Thyroid gland (tissue), 4 donors: ENCODE data around the gene SYTL3. TPM values are rescaled to one million over a fixed set of nuclear protein-coding genes. Genes with fewer than 3 reads are reported as not detected.

Source experiments
- DNase-seq, 2 donors: peaks; one replicate each; pipeline ENCODE4 v3.0.0-alpha.2; 2019
- H3K27ac ChIP-seq, 3 donors: fragments of 200-600 bp; sonication (generic); 1 replicate in 2 of 3; 2 replicates in 1 of 3; pipeline ENCODE4 v1.5.1; 2016 to 2019; ENCODE audit warnings: mild to moderate bottlenecking in 1 of 3, moderate library complexity in 1 of 3
- H3K27me3 ChIP-seq: fragments of 200-600 bp; sonication (generic); one replicate; pipeline ENCODE4 v1.5.1; 2019
- H3K36me3 ChIP-seq, 2 donors: fragments of 200-600 bp; sonication (generic); one replicate each; pipeline ENCODE4 v1.5.1; 2016 to 2019
- H3K4me1 ChIP-seq, 2 donors: fragments of 200-600 bp; sonication (generic); one replicate each; pipeline ENCODE4 v1.5.1; 2017 to 2019
- H3K4me3 ChIP-seq, 3 donors: fragments of 200-600 bp; sonication (generic); replicated peaks in 1 of 3; 1 replicate in 2 of 3; 2 replicates in 1 of 3; pipeline ENCODE4 v1.5.1; 2016; ENCODE audit warnings: mild to moderate bottlenecking in 1 of 3
- H3K9me3 ChIP-seq: fragments of 200-600 bp; sonication (generic); one replicate; pipeline ENCODE4 v1.5.1; 2017
- CTCF ChIP-seq, 6 experiments: fragments of 200-600 bp in 3 of 6; fragments of 450-650 bp in 3 of 6; sonication (generic) in 3 of 6; IDR thresholded peaks; one replicate each; pipeline ENCODE4 v1.5.1; 2016 to 2019; ENCODE audit warnings: antibody characterized with exemption in 6 of 6, mild to moderate bottlenecking in 2 of 6, inconsistent platforms in 1 of 6, moderate library complexity in 1 of 6
- POLR2A ChIP-seq, 2 donors: fragments of 450-650 bp; IDR thresholded peaks; one replicate each; pipeline ENCODE4 v1.6.1; 2017; ENCODE audit warnings: antibody characterized with exemption in 2 of 2, mild to moderate bottlenecking in 2 of 2, moderate library complexity in 1 of 2
- WGBS, 2 donors: methylation state at CpG; one replicate each; pipeline ENCODE4 v1.1.5; 2017; 5-methylcytosine and 5-hydroxymethylcytosine counted together
- intact Hi-C: fragments of 100-400 bp; cut with DNase I; formaldehyde crosslinking; loops from one replicate; pipeline ENCODE4 v1.15.1; 2023
- total RNA-seq, 4 donors: library from RNA; depleted of rRNA; stranded (reverse); fragments of >200 nt; gene quantifications; one replicate each; pipeline ENCODE4 v1.2.3, GENCODE V29; 2016

SYTL3 gene
- total RNA-seq, 4 donors from 2014 or later, result 16.9 to 33.0 (median 24.4) TPM

DNA sequence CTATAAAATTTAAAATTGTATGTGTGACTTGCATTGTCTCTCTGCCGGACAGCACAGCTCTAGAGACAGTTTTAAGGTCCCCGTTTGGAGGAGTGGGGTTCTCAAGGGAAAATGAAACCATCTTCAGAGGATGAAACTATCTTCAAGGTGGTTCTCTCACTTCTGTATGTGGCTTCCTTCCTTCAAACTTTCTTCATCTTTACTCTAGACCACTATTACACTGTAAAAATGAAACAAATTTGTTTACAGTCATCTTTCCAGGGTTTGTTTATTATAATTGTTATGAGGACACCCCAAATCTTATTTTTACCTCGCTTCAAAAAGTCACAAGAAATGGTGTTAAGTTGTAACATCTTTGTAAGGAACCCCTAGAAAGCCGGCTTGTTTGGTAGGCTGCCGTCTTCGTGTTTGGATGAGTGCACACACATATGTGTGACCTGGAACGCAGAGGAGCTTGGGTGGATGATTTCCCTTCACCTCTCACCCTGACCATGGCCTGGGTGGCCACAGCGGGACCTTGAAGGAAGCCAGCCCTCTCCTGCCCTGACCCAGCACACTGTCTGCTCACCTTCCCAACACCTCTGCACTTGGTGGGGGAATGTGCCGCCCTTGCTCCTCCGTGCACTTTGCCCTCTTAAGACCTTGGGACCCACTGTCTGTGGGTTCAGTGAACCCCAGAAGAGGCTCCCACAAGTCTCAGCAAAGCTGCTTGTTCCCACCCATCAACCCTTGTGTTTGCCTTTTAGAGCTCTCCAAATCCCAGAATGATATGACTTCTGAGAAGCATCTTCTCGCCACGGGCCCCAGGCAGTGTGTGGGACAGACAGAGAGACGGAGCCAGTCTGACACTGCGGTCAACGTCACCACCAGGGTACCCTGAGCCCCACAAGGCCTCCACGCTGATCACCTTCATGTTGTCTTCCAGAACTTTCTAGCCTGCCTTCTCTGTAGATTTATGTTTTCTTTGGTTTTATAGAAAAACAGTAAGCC, 67.8 kb downstream of the SYTL3 start:
- H3K27ac ChIP-seq, result peak overlapping the region; percentile 4 to 98 (median 64)
- WGBS, 2 donors, result 89 to 96% methylated on average over 14 to 16 of the region's 16 CpGs
- DNase-seq, result no peak

DNA sequence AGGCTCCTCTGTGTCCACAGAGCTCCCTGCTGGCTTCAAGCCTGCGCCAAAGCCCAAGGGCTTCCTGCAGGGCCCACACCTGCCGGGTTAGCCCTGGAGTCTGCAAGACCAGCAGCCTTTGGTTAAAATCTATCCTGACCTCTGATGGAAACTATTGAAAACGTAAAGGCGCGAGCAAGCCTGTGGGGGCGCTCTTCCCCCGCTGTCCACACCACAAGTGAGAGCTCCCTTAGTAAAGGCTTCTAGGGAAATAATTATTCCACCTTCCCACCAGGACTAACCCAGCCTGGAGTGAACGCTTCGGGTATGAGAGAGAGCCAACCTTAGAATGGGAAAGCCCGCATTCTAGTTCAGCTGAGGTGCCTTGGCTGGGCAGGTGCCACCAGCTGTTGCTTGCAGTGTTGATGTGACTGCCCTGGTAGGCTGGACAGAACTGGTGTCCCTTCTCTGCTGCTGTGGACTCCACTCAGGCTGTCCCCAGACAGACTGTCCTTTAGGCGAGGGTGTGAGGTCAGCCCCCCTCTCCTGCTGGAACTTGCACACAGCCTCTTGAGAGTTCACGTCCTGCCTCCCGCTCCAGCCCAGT, 68.7 kb downstream of the SYTL3 start:
- Histone ChIP-seq H3K9me3 (no peaks in the 10 kb centered on the region), H3K4me1 (peaks cover 29 to 49% of the 10 kb centered on the region in 2 donors), H3K36me3 (no peaks in the 10 kb centered on the region), H3K27me3 (no peaks in the 10 kb centered on the region), H3K4me3 (no peak overlapping the region), H3K27ac (peak overlapping the region; percentile 4 to 98 (median 64))
- TF ChIP-seq POLR2A (IDR thresholded peaks at IDR 0.05) (no peak), CTCF (IDR thresholded peaks at IDR 0.05) (peak in 3 of 6 experiments; percentile 21 to 40 (median 37))
- 68 to 76% methylated on average over 13 of the region's 13 CpGs for WGBS, 2 donors
- intact Hi-C loops, result no loop called here
- peak; percentile 45 to 50 for DNase-seq

More for the DNA sequence above, 67.8 kb downstream of the SYTL3 start:
- H3K27me3 ChIP-seq, result no peaks in the 10 kb centered on the region
- intact Hi-C loops, result no loop called here
- H3K4me1 ChIP-seq, result peaks cover 21 to 48% of the 10 kb centered on the region in 2 donors
- no peaks in the 10 kb centered on the region for H3K36me3 ChIP-seq
- H3K4me3 ChIP-seq, result no peak overlapping the region
- no peaks in the 10 kb centered on the region for H3K9me3 ChIP-seq
- no peak for TF ChIP-seq CTCF (IDR thresholded peaks at IDR 0.05)
- no peak for TF ChIP-seq POLR2A (IDR thresholded peaks at IDR 0.05)

- TF ChIP-seq CTCF (IDR thresholded peaks at IDR 0.05) (no peak), POLR2A (IDR thresholded peaks at IDR 0.05) (peak in 1 of 2 donors; percentile 20)
- no peaks in the 10 kb centered on the region for H3K9me3 ChIP-seq
- no peaks in the 10 kb centered on the region for H3K27me3 ChIP-seq
- intact Hi-C loops, result no loop called here
- peak; percentile 87 to 88 for DNase-seq
- H3K27ac ChIP-seq, result peak overlapping the region; percentile 94 to 98 (median 96)
- no peaks in the 10 kb centered on the region for H3K36me3 ChIP-seq
- no peak overlapping the region for H3K4me3 ChIP-seq
- peaks cover 20 to 31% of the 10 kb centered on the region in 2 donors for H3K4me1 ChIP-seq
- 28 to 39% methylated on average over 5 of the region's 5 CpGs for WGBS, 2 donors
Observed at GRCh38 chr6:158722176-158722729, 72.4 kb downstream of the SYTL3 start.

DNA sequence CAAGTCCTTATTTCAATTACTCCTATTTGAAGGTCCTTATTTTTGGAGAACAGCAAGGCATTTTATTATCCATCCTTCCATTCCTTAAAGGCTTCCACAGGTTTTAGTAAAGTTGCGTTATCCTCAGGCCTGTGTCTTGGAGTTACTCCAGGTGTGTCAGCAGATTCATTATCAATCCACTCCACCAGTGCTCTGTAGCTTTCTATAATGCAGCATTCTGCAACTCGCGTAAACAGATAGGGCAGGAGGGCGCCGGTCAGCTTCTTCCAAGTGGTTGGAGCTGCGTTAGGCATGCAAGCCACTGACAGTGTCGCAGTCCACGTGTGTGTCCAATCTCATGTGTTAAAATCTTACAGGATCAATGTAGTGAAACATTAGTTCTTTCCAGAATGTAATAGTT, 75.8 kb downstream of the SYTL3 start:
- WGBS, 2 donors, result 95 to 97% methylated on average over 8 of the region's 8 CpGs
- no peaks in the 10 kb centered on the region for H3K27me3 ChIP-seq
- DNase-seq, result no peak
- no peak overlapping the region for H3K4me3 ChIP-seq
- intact Hi-C loops, result no loop called here
- TF ChIP-seq POLR2A (IDR thresholded peaks at IDR 0.05), result no peak
- no peak for TF ChIP-seq CTCF (IDR thresholded peaks at IDR 0.05)
- no peak overlapping the region for H3K27ac ChIP-seq
- H3K9me3 ChIP-seq, result no peaks in the 10 kb centered on the region
- peaks cover 23 to 30% of the 10 kb centered on the region in 2 donors for H3K4me1 ChIP-seq
- H3K36me3 ChIP-seq, result no peaks in the 10 kb centered on the region
